ENCODE results near the gene ADAMTSL3.

DNA sequence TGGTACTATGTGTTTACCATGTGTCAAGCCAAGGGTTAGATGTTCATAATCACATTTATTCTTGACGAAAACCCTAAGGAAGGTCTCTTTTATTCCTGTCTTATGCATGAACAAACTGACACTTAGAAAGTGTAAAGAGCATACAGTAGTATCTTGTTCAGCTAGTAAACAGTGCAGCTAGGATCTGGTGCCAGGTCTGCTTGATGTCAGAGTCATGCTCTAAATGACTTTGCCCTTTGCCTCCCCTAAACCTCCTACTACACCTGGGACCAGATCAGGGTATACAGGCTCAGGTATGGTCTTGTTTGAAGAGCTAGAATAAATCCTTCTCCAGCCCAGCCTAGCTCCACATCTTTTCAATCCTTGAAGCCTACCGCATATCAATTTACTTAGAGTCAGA is 232.4 kb downstream of the ADAMTSL3 start:
- no peak for TF ChIP-seq YY1 (IDR thresholded peaks at IDR 0.05; ENCODE audit: insufficient read depth, insufficient read length)
- TF ChIP-seq ZNF274 (IDR thresholded peaks at IDR 0.05; ENCODE audit: low read depth, low read length): no peak
- TF ChIP-seq SUZ12 (IDR thresholded peaks at IDR 0.05; ENCODE audit: extremely low read depth, insufficient read depth, insufficient read length): no peak
